HG03565 (cell line): ENCODE measurements around the gene ABCB11.
"Not testable (repeated sequence)": the region's sequence is repeated elsewhere in the genome, so short reads cannot be mapped to it uniquely, and the experiment has no call there.

ENCODE experiments used
- ATAC-seq: cut with Tn5 transposase; IDR thresholded peaks from one replicate; pipeline ENCODE4 v1.9.1; 2021; ENCODE audit warnings: mild to moderate bottlenecking, moderate library complexity; ENCODE audit not compliant: unreplicated experiment

The ABCB11 gene

GRCh38 chr2:168939061-168939460 is 92.1 kb downstream of the ABCB11 start:
- ATAC-seq, result no peak

GRCh38 chr2:168935810-168936581 is 95.1 kb downstream of the ABCB11 start:
- ATAC-seq, result no peak

DNA sequence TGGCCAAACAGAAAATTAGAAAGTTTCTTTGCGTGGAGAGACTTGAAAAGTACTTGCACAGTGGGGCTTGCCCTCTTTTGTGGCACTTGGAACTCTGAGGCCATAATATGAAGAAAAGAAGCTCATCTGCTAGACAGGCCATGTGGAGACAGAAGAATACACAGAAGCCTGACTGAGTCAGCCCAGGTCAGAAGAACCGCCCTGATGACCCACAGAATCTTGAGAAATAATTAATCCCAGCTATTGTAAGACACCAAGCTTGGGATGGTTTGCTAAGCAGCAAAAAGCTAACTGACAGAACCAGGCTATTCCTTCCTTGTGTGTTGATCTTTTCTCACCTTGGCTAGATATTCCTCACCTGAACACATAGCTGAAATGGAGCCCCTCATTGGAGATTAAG is 96.3 kb downstream of the ABCB11 start:
- ATAC-seq, result no peak

DNA sequence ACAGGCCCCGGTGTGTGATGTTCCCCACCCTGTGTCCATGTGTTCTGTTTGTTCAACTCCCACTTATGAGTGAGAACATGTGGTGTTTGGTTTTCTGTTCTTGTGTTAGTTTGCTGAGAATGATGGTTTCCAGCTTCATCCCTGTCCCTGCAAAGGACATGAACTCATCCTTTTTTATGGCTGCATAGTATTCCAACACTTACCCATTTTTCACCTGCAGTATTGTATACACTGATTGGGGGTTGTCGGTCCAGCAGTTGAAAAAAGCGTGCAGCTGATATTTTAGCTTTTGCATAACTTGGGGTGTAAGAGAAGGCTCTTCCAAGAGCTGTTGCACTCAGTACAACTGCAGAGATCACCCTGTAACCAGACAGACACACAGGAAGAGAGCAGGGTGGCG is 99.0 kb downstream of the ABCB11 start:
- not testable (repeated sequence) for ATAC-seq

DNA sequence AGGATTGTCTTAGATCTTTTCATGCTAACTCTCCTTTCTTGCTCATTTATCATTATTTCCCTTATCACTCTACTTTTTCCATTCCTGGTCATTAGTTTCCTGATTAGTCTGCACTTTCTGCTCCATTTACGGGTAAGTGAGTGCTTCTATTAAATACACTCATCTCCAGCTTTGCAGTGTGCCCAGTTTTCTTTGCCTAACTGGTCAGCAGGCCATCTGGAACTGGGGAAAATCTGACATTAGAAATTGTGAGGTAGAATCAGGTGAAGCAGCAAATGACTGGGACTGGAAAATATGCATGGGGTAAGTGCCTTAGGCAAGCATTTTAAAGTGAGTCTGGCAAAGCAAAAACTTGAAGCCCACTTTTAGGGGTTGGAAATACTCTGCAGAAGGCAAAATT is 100.9 kb downstream of the ABCB11 start:
- no peak for ATAC-seq

DNA sequence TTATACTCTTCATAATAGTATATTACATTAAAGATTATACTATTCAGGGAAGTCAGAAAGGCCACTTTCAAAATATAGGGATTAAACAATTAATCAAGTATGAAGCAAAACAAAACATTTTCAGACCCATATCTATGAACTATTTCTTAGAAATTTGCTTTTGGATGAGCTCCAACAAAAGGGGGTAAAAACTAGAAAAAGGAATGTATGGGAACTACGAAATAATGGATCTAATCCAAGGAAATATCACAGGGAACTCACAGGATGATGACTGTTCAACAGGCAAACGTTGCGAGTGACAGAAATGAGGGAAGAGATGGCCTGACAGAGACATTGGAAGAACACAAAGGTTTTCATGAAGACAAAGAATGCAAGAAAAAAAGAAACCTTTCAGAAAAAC is 102.1 kb downstream of the ABCB11 start:
- no peak for ATAC-seq

DNA sequence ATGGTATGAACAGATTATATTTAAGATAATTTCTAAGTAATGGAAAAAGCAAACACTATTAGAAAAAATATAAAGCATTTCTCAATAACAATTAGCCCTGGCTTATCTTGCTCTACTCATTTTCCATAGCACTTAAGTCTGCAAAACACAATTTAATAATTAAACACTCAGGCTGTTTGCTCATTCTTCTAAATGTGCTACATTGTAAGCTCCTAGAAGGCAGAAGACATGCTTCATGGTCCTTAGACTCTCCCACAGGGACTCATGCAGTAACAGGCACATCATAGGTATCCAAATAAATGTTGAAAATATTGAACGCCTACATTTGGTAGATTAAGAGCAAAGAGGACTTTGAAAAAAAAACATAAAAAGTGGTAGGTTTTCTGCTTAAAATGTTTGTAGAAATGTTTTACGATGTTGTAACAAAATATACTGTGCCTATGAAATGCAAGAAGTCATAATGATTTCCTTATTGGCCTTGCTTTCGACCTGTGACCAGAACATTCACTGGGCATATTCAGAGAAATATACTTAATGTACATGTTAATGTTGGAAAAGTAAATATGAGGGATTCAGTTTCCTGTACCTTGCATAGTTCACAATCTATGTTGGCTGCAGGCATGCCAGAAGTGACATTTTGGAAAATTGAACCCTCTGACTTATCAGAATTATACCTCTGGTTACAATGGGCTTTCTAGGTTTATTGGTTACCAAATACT is 102.9 kb downstream of the ABCB11 start:
- no peak for ATAC-seq

- no peak for ATAC-seq
These were observed 104.3 kb downstream of the ABCB11 start for GRCh38 chr2:168926621-168927386.

- no peak for ATAC-seq
These were observed 110.5 kb downstream of the ABCB11 start for GRCh38 chr2:168920504-168921157.

- no peak for ATAC-seq
These were observed 114.8 kb downstream of the ABCB11 start for GRCh38 chr2:168916331-168916675.

DNA sequence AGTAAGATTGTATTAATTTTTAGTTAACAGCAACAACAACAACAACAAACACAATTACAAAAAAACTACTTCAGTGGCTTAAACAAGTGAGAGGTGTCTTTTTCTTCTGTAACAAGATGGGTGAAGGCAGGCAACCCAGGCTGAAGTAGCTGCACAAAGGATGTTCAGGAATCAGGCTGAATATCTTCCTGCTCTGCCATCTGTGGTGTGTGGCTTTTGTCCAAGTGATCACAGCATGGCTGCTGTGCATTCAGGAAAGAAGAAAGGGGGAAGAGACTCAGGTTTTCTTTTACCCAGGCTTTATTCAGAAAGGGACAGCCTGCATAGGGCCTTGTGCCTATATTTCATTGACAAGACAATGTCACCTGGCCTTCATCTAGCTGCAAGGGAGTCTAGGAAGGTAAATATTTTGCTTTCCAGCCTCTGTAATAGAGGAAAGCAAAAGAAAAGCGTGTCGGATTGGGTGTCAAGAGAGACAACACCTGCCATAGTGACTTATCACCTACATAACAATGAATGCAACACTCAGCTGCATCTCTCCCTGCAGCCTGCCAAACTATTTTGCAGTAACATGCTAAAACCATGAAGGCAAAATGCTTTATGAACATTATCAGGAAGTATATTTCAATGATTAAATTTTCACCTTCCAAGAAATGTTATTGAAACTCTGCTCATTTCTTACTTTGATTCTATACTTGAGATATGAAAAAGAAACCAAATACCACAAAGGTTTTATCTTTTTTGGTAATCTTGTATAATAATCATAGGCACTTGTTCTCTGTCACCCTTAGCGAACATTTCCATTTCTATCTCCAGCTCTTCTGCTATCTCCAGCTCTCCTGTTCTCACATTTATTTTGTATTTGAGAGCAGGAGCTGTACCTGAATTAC is 115.4 kb downstream of the ABCB11 start:
- ATAC-seq, result no peak

GRCh38 chr2:168913495-168913894 is 117.6 kb downstream of the ABCB11 start:
- ATAC-seq, result no peak

DNA sequence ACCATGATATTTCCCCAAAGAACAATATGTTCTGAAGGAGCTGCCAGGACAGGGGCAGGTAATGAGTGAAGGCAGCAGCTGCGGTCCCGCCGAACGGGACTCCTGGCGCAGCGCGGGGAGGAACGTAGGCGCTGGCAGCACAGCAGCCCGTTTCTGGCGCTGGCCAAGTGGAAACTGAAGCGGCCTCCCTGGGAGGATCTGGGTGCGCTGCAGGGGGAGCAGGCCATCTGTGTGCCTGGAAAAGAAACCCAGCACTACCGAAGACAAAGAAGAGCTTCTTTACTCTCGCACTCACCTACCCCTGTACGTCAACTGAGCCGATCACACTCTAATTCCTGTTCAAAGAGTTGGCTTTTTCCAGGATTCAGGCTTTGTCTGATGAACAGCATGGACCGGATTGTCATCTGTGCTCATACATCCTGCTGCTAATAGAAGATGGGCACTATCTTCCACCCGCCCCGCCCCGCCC is 118.2 kb downstream of the ABCB11 start:
- no peak for ATAC-seq

DNA sequence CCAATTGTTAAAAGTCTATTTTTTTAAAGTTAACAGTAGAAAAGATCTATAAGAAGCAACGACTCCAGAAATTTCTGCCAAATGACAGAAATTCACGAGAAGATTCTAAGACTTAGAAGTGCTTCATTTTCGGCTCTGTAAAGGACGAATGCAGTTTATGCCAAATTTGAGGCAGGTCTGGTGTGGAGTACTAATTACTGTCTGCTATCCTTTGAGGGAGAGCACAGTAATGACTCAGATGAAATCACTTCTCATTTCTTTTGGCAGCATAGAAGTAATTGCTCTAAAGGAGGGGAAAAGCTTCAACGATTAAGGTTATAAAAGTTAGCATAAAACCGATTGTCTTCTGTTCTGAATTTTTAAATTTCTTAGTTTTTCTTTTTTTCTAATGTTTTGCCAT is 118.7 kb downstream of the ABCB11 start:
- ATAC-seq, result no peak

DNA sequence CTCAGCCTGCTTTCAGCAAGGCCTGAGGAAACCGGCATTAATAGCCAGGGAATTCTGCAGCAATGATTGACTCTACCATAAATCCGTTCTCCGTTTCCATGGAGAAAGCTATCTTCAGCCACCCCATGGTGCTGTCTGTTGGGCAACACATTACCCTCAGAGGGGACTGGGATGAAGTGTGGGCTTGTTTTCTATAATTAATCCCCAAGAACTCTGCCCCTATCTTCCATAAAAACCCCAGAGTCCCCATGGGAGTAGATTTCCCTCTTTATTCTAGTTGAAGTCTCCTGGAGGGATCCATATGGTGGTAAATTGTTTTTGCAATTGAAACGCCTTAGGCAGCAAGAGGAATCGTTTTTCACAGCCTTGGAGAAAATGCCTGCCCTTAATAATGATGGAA is 120.8 kb downstream of the ABCB11 start:
- ATAC-seq, result no peak

DNA sequence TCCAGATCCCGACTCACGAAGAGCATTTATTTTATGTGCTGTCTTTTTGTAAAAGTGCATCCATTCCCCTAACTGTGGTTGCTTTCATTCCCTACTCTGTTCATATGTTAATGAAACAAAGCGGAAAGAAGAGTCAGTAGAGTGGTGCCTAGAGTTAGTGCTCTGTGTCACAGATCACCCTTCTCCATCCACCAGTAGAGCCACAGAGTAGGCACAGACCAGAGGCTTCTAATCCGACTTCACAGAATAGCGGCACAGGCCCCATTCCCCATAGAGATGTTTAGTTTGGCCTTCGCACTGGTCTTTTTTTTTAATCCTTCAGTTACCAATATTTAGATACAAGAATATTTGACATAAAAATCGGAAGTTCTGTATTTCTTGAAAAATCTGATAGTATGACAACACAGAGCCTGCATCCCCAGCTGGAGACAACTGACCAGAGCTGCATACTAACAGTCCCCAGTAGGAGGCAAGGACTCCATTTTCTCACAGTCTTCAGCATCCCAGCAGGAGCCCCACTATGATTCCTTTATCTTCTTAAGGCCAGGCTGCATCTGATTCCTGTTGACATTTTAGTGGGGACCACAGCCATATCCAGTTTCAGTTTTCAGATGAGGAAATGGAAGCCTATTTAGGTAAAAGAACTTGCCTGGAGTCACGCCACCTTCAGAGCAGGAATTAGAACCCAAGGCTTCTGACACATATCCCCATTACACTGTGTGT is 123.0 kb downstream of the ABCB11 start:
- ATAC-seq, result no peak

DNA sequence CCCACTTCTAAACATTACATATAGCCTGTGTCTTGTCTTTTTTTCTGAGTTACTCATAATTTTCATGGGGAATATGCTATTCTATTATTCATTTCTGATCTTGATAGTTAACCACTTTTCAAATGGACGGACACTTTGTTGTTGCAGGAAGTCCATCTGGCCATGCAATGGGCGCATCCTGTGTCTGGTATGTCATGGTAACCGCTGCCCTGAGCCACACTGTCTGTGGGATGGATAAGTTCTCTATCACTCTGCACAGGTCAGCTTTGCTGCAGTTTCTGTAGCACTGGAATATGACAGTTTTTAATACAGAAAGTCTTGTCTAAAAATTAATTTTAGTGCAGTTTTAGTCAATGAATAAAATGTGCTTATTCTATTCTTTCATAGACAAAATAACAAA is 126.8 kb downstream of the ABCB11 start:
- no peak for ATAC-seq

DNA sequence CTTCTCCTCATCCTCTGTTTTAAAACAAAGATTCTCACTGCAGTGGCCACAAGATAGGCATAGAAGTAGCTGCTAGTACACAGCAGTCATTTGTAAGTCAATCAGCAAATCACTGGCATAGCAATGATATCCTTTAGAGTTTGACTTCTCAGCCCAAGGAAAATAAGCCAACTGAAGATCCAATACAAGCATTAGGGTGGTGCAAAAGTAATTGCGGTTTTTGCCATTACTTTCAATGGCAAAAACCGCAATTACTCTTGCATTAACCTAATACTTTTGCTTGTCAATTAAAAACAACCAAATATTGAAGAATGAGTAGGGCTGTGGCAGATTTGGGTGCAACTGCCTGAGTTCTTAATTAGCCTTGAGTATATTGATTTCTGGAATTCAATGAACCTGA is 127.2 kb downstream of the ABCB11 start:
- no peak for ATAC-seq

- ATAC-seq, result no peak
These were observed 130.1 kb downstream of the ABCB11 start, which contains the start of gene G6PC2 for GRCh38 chr2:168901003-168901402. Gene G6PC2 (plus strand): TSS chr2:168901291. CDS start chr2:168901332, 41 bp downstream.
